ENCODE measurements around the gene TFPT. TPM values are rescaled to one million over a fixed set of nuclear protein-coding genes. Genes with fewer than 3 reads are reported as not detected.

Gene TFPT
- total and polyA plus RNA-seq, 8 donors: 0.45 to 31.8 (median 10.9) TPM; not detected in 1

DNA sequence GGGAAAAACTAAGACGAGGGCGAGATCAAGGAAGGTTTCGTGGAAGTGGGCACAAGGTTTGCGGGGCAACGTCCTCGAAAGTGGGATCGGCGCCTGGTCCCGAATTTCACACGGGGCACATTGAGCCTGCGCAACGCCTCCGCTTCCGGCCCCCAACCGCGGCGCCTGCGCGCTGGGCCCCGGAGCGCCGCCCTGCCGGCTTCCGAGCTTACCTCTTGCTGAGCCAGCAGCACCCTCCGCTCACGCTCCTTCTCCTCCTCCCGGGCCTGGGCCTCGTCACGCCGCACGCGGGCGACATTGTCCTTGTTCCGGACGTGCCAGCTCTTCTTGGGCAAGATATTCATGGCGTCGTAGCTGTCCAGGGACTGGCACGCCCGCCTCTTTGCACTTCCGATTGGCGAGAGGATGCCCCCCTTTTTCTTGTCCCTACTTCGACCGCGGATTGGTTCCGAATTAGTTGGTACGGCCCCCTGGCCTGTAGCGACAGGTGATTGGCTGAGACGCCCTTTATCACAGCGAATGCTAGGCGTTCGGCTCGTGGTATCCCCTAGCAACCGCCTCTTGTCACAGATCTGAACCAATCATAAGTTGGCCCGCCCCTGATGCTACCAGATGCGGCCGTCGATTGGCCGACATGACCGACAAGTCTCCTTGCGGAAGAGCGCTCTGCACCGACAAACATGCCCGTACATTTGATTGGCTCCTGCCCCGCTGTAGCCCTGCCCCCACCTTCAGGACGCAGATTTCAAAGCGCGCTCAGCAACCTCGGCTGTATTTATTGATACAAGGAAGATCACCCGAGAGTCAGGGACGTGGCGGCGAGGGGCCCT lies 44.1 kb upstream of the TFPT start, which contains the start of gene LENG1:
Gene LENG1, minus strand, starts transcription at position 370 of the 830 bp plus-strand sequence. Its CDS starts 26 bp downstream, at position 344.
- peaks cover 34 to 37% (median 37%) of the 10 kb centered on the region in 4 donors for H3K36me3 ChIP-seq
- 0 to 1% (median 0%) methylated on average over 46 to 72 of the region's 72 CpGs for WGBS, 5 donors
- H3K9me3 ChIP-seq: no peaks in the 10 kb centered on the region
- TF ChIP-seq POLR2A (IDR thresholded peaks at IDR 0.05): peak in 1 of 4 donors; percentile 21
- TF ChIP-seq CTCF (IDR thresholded peaks at IDR 0.05): peak in 2 of 7 experiments; percentile 22 to 41
- TF ChIP-seq POLR2AphosphoS5 (IDR thresholded peaks at IDR 0.05): peak; percentile 74 to 88 (median 82)
- TF ChIP-seq EP300 (IDR thresholded peaks at IDR 0.05): no peak
- peaks cover 0 to 6% (median 0%) of the 10 kb centered on the region in 3 donors for H3K27me3 ChIP-seq
- H3K27ac ChIP-seq: peak within 1 kb of the TSS; percentile 96 to 100 (median 98)
- intact Hi-C loops (cut with DNase I; ENCODE audit: low total_unique reads): no loop called here
- DNase-seq: peak; percentile 100
- peaks cover 43 to 70% (median 59%) of the 10 kb centered on the region in 4 donors for H3K4me1 ChIP-seq
- H3K4me3 ChIP-seq: peak within 1 kb of the TSS; percentile 46 to 89 (median 76)

- 5 to 7% (median 6%) methylated on average over 19 of the region's 19 CpGs for WGBS, 5 donors
- Histone ChIP-seq H3K4me3 (peak overlapping the region; percentile 46 to 89 (median 76)), H3K27me3 (no peaks in the 10 kb centered on the region), H3K36me3 (peaks cover 41 to 44% (median 44%) of the 10 kb centered on the region in 4 donors), H3K9me3 (no peaks in the 10 kb centered on the region), H3K4me1 (peaks cover 39 to 63% (median 53%) of the 10 kb centered on the region in 4 donors), H3K27ac (peak overlapping the region; percentile 96 to 100 (median 98))
- intact Hi-C loops (cut with DNase I; ENCODE audit: low total_unique reads): no loop called here
- TF ChIP-seq EP300 (IDR thresholded peaks at IDR 0.05) (no peak), POLR2A (IDR thresholded peaks at IDR 0.05) (no peak), POLR2AphosphoS5 (IDR thresholded peaks at IDR 0.05) (no peak), CTCF (IDR thresholded peaks at IDR 0.05) (no peak)
- DNase-seq: no peak
These were observed 43.4 kb upstream of the TFPT start for GRCh38 chr19:54158812-54159351.

DNA sequence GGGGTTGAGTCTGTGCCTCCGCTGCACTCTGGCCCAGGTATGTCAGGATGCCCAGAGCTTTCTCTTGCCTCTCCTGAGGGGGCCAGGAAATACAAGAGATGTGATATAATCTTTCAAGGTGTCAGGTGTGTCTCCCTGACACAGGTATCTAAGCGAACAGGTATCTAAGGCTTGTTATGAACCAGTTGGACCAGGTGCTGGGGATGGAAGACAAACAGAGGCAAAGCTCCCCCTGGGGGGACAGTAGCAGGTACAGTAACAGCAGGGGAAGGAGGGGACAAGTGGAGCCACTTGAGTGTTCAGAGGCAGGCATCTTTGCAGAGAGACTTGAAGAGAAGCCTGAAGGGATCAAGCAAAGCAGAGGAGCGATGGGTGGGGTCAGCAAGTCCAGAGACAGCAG lies 41.5 kb upstream of the TFPT start:
- 74 to 91% (median 84%) methylated on average over 3 of the region's 3 CpGs for WGBS, 5 donors
- Histone ChIP-seq H3K27me3 (no peaks in the 10 kb centered on the region), H3K4me3 (no peak overlapping the region), H3K36me3 (peaks cover 60 to 64% (median 63%) of the 10 kb centered on the region in 4 donors), H3K9me3 (no peaks in the 10 kb centered on the region), H3K4me1 (peaks cover 28 to 47% (median 45%) of the 10 kb centered on the region in 4 donors), H3K27ac (no peak overlapping the region)
- TF ChIP-seq CTCF (IDR thresholded peaks at IDR 0.05) (no peak), POLR2A (IDR thresholded peaks at IDR 0.05) (no peak), POLR2AphosphoS5 (IDR thresholded peaks at IDR 0.05) (no peak), EP300 (IDR thresholded peaks at IDR 0.05) (no peak)
- intact Hi-C loops (cut with DNase I; ENCODE audit: low total_unique reads): no loop called here
- no peak for DNase-seq

DNA sequence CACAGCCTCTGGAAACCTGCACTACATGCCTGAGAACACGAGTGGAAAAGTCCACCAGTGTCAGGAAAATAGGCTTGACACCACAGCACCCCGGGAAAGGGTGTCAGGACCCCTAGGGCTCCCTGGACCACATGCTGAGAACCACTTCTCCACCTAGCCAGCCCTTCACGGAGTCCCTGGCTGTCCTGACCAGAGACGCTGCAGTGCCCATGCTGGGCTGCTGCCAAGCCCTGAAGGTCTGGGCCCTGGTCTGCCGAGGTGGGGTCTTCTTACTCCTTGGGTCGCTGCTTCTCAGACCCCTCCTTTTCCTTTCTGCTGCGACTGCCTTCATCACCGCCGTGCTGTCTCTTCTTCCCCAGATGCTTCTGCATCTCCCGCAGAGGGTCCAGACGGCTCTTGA lies 41.0 kb upstream of the TFPT start:
- Histone ChIP-seq H3K27me3 (no peaks in the 10 kb centered on the region), H3K4me3 (no peak overlapping the region), H3K9me3 (no peaks in the 10 kb centered on the region), H3K27ac (no peak overlapping the region), H3K36me3 (peaks cover 64 to 68% (median 68%) of the 10 kb centered on the region in 4 donors), H3K4me1 (peaks cover 24 to 43% (median 40%) of the 10 kb centered on the region in 4 donors)
- 74 to 84% (median 79%) methylated on average over 9 to 11 of the region's 11 CpGs for whole genome bisulfite sequencing, 5 donors
- intact Hi-C loops (cut with DNase I; ENCODE audit: low total_unique reads): no loop called here
- no peak for DNase-seq
- TF ChIP-seq CTCF (IDR thresholded peaks at IDR 0.05) (no peak), EP300 (IDR thresholded peaks at IDR 0.05) (no peak), POLR2AphosphoS5 (IDR thresholded peaks at IDR 0.05) (no peak), POLR2A (IDR thresholded peaks at IDR 0.05) (no peak)
